Body of pancreas (tissue), 4 donors: ENCODE data around the gene ASCC3.

ENCODE experiments used
- CTCF ChIP-seq, 7 experiments: fragments of 450-650 bp in 4 of 7; fragments of 200-600 bp in 3 of 7; sonication (generic) in 3 of 7; IDR thresholded peaks; one replicate each; pipeline ENCODE4 v1.5.1; 2016 to 2019; ENCODE audit warnings: antibody characterized with exemption in 7 of 7
- POLR2A ChIP-seq, 3 donors: fragments of 450-650 bp; IDR thresholded peaks; one replicate each; pipeline ENCODE4 v1.6.1; 2016; ENCODE audit warnings: antibody characterized with exemption in 3 of 3, mild to moderate bottlenecking in 2 of 3

GRCh38 chr6:100879317-100879716, 1.8 kb downstream of the ASCC3 start:
- TF ChIP-seq CTCF (IDR thresholded peaks at IDR 0.05) = no peak
- no peak for TF ChIP-seq POLR2A (IDR thresholded peaks at IDR 0.05)
